GM12873 (cell line): ENCODE results near the gene ZDHHC4.

Source experiments
- CTCF ChIP-seq: IDR thresholded peaks from 2 replicates; pipeline ENCODE4 v1.5.1; 2012; ENCODE audit warnings: low read depth, mild to moderate bottlenecking, moderate library complexity, low read length, control low read depth; ENCODE audit not compliant: insufficient read depth; ENCODE audit errors: missing control alignments

Gene ZDHHC4

GRCh38 chr7:6565655-6566054 is 11.6 kb upstream of the ZDHHC4 start:
- TF ChIP-seq CTCF: no peak

- no peak for TF ChIP-seq CTCF
Observed at GRCh38 chr7:6567886-6568285, 9.4 kb upstream of the ZDHHC4 start.

GRCh38 chr7:6571160-6571779 is 6.0 kb upstream of the ZDHHC4 start:
- TF ChIP-seq CTCF: no peak

GRCh38 chr7:6575281-6576023 is 1.8 kb upstream of the ZDHHC4 start:
- TF ChIP-seq CTCF: no peak

- no peak for TF ChIP-seq CTCF
Observed at GRCh38 chr7:6576024-6576866, 1.0 kb upstream of the ZDHHC4 start.

- no peak for TF ChIP-seq CTCF
Observed at GRCh38 chr7:6578114-6579084, 1.1 kb downstream of the ZDHHC4 start.
